DMS 273 (cell line): ENCODE data around the gene USP32.
"Not testable (repeated sequence)": the region's sequence is repeated elsewhere in the genome, so short reads cannot be mapped to it uniquely, and the experiment has no call there.

Source experiments
- DNase-seq: peaks from one replicate; lab custom pipeline; 2025; ENCODE audit not compliant: unreplicated experiment; lab: John Stamatoyannopoulos, UW

USP32 gene

DNA sequence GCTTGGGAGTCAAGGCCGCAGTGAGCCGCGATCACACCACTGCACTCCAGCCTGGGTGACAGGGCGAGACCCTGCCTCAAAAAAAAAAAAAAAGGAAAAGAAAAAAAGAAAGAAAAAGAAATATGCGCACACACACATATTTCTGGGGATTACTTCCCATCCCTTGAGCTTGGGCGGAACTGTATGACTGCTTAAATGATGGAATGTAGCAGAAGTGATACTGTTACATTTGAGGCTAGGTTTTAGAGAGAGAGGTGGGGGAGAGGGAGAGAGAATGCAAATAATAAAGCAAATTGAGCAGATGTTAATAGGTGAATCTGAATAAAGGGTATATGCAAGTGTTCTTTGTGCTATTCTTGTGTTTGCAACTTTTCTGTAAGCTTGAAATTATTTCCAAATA lies 12.0 kb upstream of the USP32 start:
- no peak for DNase-seq

DNA sequence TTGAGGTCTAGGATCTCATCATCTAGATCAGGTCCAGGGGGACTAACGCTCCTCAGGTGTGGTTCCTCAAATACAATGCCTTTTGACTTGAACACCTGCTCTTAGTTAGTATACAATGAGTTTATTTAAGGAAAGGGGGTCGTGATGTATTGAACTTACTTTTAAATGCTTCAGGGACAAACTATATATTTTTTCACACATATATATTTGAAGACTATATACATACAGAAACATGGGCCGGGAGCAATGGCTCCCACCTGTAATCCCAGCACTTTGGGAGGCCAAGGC lies 11.5 kb upstream of the USP32 start:
- no peak for DNase-seq

DNA sequence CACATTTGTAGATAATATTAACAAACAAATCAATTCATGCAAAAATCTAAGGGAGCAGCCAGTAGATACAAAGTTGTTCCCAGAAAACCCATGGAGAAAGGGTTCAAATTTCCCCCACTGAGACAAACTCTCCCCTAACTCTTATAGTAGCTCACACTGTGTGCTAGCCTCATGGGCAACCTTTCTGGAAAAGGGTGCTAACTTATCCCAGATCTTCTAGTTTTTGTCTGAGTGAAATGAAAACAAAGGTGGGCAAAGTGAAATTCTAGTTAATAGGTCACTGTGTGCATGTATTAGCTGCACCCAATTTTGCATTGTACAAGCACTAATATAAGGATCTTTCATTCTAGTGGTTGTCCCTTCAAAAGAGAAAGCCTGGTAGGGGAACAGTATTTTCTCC lies 9.9 kb upstream of the USP32 start:
- DNase-seq, result no peak

DNA sequence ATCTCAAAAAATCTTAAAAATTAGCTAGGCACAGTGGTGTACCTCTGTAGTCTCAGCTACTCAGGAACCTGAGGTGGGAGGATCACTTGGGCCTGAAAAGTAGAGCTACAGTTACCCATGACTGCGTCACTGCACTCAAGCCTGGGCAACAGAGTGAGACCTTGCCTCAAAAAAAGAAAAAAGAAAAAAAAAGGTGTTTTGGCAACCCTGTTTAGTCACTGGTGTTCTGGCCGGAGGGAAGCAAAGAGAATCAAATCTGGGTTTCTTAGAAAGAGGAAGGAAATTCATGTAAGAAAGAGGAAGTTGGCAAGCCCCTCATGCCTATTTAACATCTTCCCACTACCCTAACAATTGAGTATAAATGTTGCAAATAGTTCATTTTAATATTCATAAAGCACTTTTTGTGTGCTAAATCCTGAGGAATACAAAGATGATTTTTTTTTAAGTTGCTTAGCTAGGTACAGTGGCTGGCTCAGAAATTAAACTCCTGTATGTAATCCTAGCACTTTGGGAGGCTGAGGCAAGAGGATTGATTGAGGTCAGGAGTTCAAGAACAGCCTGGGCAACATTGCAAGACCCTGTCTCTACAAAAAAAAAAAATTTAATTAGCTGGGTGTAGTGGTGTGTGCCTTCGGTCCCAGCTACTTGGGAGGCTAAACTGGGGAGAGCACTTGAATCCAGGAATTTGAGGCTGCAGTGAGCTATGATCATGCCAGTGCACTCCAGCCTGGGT lies 6.5 kb upstream of the USP32 start:
- DNase-seq, result no peak

DNA sequence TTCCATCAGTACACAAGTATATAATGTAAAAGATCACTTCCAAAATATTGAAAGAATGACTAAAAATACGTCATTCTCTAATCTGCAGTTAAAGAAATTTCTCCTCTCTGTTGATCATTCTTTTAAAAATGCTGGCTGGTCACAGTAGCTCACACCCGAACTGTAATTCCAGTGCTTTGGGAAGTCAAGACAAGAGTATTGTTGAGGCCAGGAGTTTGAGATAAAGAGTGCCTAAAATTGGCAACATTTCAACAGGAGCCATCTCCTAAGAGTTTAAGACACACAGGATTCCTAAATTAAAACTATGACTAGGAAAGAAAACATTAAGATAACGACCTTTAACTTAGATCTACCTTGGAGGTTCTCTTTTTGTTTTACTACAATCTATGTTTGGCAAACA lies 4.5 kb upstream of the USP32 start:
- DNase-seq, result no peak

DNA sequence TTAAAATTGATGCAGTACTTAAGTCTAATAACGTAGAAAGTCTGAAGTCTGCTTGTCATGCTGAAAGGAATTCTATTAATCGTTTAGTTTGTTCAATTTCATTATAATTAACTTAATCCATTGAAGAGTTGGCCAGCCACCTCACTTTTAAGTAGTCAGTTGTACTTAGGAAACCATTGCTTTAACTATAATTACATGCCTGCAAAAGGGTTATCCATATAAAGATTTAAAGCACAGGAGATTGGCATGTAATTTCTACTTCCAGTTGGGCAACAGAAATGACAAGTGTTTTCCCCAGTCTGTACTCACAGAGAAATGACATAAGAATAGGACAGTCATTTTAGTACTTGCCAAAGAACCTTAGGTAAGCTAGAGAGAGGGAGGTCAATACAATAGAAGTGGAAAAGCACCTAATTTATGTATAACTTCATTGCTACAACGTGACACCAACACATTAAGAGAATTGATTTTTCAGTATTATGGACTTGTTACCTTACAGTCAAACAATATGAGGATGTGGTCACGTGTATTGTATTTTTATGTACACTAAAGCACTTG lies 3.7 kb upstream of the USP32 start:
- DNase-seq, result no peak

DNA sequence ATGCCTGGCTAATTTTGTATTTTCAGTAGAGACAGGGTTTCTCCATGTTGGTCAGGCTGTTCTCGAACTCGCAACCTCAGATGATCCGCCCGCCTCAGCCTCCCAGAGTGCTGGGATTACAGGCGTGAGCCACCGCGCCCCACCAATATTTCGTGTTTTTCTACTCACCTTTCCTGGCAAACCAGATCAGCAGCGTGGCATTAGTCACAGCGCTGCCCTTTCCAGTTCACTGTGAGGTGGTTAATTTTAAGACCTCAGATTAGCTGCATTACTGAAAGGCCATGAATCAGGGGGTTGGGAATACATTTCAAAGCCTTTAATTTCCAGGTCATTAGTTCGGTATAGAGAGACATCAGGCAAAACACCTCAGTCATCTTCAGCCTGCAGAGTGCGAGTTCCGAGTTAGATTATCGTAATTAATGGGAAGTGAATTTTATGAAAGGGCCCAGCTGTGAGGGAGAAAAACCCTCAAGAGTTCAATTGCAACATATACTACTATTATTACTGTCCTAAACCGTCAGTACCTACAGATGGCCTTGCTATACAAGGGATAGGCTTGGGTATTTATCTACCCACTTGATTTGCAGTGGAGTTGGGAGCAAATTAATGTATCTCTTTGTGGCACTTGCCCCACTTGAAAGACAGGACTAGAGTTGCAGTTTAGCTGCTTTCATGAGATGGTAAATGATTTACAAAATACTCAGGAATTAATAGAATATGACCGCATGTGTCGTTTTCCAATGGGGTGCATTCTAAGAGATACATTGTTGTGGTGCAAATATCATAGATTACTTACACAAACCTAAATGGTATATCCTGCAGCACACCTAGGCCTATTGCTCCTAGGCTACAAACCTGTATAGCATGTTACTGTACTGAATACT lies 2.1 kb upstream of the USP32 start:
- DNase-seq, result no peak

DNA sequence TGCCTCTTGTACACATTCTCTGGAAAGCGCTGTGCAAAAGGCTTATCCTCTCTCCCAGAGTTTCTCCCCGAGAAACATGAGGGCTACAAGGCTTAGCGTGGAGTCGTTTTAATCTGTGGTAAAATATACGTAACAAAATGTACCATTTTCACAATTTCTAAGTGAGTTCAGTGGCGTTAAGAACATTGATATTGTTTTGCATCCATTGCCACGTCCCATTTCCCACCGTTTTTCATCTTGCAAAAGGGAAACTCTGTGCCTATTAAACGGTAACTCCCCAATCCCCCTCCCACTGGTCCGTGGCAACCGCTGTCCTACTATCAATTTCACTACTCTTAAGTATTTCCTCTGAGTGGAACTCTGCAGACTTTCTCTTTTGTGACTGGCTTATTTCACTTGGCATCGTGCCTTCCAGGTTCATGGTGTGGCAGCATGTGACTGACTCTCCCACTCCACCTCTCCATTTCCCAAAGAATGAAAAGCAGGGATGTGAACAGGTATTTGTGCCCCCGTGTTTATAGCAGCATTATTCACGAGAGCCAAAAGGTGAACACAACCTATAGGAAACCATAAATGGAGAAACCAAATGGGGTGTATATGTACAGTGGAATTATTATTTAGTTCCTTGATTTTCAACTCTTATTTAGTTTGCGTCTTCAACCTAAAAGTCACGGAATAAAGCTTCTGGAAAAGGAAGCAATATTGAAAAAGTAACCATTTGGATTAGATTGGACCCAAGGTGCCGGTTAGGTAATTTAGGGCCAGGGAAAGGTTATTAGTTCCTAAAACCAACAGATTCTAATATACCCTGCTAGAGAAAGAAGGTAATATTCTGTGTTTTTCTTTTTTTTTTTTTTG lies 1.1 kb upstream of the USP32 start:
- DNase-seq, result peak; percentile 85

DNA sequence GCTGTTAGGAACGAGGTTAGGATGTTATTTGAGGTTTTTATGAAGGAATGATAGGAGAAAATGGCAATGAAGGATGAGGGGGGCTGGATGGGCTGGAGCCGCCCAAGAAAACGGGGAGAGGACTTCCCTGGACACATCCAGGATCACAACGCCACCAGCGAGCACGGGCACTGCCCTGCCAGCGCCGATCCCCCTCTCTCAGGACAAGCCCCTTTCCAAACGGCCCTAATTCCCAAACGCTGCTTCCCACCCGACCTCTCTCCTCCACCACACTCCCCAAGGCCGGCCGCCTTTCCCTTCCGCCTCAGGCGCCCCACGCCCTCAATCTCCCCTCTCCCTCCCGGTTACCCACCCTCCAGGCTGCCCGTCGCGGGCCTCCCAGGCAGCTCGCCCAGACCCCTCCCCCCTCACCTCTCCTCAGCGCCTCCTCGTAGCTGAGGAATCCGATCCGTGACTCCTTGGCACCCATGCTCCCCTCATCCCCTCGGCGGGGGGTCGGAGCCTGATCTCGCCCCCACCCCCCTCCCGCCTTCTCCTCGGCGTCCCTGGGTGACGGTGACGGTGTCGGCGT lies 377 bp downstream of the USP32 start:
- peak; percentile 92 for DNase-seq

DNA sequence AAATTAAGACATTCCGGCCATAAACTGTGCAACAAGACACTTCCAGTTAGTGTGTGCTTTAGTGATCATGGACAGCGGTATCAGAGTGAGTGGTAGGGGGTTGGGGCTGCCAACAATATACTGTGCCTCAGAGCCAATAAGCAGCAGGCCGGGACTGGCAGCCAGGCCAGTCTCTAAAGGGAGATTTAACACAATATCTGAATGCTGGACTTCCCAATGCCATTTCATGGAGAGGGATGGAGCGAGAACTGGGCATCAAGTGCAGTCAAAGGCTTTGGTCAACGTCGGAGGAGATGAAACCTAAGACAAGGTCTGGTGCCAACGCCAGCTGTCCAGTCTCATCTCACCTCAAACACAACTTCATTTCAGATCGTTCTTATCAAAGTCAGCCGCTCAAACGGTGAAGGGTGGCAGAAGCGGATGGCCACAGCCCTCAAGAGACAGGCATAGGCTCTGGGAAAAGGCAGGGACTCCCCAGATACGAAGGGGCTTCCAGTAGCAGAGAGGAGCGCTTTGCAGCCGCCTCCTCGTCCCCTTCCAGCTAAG lies 935 bp downstream of the USP32 start:
- DNase-seq, result peak; percentile 80

DNA sequence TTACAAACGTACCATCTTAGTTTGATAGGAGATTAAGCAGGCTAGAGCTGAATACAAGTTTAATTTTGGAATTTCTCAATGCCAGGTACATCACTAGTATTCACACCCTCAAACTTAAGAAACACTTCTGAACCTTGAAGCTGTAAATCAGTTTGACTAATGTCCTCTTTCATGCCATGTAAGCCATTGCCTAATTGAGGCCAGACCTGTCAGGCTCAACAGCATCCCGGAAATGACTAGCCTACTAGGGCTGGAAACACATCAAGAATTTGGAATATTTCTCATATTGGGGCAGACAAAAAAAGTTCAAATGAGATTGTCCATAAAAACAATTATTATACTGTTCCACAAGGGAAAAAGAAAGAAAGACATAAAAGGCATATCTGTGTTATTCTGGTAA lies 1.7 kb downstream of the USP32 start:
- DNase-seq, result peak; percentile 10

DNA sequence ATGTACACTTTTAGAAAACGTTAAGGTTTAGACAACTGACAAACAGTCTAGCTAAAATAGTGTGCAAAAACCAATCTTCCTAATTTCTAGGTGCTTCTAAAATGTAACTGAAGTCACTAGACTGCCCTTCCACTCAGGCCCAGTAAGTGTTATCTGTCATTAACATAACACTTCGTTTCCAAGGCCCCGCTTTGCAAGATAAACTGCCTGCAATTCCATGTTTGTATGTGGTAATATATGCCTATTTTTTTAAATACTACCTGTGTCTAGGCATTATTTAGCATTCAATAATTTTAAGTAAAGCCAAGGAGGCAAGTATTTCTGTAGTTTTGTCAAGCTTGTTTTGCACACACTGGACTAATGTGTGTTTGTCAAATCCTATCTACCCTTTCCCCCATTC lies 3.2 kb downstream of the USP32 start:
- DNase-seq, result peak; percentile 22

DNA sequence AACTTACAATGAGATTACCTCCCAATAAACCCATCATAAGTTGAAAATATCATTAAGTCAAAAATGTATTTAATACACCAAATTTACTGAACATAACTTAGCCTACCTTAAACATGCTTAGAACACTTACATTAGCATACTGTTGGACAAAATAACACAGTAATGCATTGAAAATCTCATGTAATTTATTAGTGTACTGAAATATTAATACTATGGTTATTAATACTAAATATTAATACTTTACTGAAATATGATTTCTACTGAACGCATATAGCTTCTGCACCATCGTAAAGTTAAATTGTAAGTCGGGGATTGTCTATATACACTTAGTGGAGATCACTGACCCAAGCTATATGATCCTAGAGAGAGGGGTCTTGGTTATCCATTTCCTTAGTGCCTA lies 4.3 kb downstream of the USP32 start:
- no peak for DNase-seq

DNA sequence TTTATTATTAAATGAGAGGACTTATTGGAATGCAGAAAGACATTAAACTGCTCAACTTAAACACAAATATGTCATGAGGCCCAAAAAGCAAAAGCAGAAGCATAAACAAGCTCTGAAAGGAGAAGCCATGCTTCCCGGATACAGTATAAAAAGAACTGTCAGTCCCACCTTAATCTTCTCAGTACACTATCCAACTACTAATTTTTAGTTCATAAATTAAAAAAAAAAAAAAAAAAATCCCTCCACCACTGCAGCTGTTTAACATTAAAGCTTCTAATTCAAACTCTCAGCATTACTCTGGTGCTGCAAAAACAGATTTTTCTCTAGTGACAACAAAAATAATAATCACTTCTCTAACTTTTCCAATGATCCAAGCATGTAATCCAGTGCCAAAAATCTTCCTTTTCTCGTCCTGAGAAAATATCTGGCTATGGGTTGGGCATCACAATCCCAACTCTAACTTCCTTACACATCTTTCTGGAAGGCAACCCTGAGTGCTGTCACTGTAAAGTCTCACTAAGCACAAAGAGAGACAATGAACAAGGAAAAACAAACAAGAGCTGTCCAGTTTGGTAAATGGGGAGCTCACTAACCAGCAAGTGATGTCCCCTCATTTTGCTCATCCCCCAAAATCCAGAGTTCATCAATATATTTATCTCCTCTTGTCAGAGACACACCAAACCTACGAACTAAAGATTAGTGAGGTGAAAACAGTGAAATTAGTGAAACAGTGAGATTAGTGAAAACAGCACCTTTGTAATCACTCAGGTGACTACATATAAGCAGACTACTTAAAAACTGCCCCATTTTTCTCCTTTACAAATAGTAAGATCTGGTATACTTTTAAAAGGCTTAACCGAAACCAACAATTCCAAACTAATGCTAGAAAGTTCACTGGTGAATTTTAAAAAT lies 5.5 kb downstream of the USP32 start:
- no peak for DNase-seq

DNA sequence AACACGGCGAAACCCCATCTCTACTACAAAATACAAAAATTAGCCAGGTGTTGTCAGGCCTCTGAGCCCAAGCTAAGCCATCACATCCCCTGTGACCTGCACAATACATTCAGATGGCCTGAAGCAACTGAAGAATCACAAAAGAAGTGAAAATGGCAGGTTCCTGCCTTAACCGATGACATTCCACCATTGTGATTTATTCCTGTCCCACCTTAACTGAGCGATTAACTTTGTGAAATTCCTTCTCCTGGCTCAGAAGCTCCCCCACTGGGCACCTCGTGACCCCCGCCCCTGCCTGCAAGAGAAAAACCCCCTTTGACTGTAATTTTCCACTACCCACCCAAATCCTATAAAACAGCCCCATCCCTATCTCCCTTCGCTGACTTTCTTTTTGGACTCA lies 7.0 kb downstream of the USP32 start:
- DNase-seq, result not testable (repeated sequence)

DNA sequence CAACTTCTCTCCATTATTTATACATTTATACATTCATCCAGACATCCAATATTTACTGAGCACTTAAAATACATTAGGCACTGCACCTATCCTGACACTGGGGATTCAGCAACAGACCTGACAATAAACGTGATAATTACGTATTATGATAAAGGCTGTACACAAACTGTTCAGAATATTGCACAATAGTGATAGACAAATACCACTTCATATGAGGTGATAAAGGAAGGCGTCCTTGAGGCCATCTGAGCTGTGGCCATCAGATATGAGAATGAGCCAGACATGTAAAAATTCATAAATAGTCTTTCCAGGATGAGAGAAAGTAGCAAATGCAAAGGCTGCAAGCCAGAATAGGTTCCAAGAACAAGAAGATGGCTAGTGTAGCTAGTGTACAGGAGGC lies 8.6 kb downstream of the USP32 start:
- DNase-seq, result no peak

DNA sequence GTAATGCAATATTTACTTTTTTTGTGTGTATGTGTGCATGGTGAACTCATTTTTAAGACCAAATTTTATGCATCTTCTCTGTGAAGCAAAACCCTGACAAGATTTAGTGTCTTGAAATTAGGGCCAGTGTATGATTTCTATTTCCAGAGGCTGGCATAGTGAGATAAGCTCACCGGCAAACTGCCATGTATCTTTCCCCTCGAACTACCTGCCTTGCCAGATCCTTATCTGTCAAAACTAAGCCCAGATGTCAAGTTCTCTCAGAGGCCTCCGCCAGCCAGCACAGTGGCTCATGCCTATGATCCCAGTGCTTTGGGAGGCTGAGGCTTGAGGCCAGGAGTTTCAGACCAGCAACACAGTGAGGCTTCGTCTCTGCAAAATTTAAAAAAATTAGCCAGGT lies 10.0 kb downstream of the USP32 start:
- peak; percentile 67 for DNase-seq

DNA sequence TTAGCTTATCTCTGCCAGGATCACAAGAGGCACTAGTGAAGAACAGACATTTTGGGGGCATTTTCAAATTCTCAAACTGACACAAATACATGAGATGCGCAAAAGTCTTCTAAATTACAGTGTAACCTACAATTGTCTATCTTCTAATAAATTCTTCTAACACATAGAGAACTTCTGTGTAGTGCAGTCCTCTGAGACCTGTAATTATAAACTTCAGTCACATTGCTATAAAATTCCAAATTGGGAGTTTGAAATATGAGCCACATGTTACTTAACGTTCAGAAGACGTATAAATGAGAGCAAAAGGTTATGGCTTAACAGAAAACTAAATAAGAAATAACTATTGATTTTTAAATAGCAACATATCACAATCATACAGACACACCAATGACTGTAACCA lies 12.5 kb downstream of the USP32 start:
- not testable (repeated sequence) for DNase-seq

DNA sequence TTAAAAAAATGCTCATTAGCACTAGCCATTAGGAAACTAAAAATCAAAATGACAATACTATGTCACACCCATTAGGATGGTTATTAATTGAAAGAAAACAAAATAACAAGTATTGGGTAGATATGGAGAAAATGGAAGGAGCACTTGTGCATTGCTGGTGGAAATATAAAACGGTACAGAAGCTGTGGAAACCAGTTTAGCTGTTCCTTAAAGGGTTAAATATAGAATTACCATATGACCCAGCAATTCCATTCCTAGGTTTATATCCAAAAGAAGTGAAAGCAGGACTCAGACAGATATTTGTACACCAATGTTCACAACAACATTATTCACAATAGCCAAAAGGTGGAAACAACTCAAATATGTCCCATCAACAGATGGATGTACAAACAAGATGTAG lies 13.7 kb downstream of the USP32 start:
- DNase-seq, result not testable (repeated sequence)
